ENCODE measurements around the gene VAMP3. TPM values are rescaled to one million over a fixed set of nuclear protein-coding genes. Genes with fewer than 3 reads are reported as not detected.
A peak's percentile ranks its signal among the peaks of the same experiment; 100 is the strongest.

Gene VAMP3
- total and polyA plus RNA-seq, 4 experiments from 2014 or later: 45.6 to 67.0 (median 51.9) TPM

DNA sequence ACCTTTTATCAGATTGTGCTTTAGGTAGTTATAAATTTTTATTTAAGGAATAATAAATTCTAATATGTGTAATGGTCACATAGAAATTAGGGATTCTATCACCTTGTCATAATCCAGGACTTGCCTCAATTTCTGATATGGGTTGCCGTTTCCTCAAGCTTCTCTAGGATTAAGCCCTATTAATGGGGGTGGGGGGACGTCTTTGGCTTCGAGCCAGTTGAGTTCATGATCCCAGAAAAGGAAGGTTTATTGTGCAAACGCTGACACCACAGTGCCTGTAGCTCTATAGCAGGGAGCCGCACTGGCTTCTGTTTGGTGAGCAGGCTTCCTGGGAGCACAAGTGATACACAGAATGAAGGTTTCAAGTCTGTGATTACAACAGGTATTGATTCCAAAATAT, 22.0 kb upstream of the VAMP3 start:
- Histone ChIP-seq H3K4me1 (ENCODE audit: insufficient read depth, low read length) (peaks cover 34% of the 10 kb centered on the region), H3K27me3 (ENCODE audit: insufficient read depth, low read length) (no peaks in the 10 kb centered on the region), H3K4me3 (ENCODE audit: low read length in 2 of 2) (no peak overlapping the region), H3K9me3 (ENCODE audit: control insufficient read depth in 1 of 2, low read length in 2 of 2) (no peaks in the 10 kb centered on the region), H3K27ac (ENCODE audit: low read depth, low read length) (no peak overlapping the region), H3K36me3 (ENCODE audit: insufficient read depth, low read length) (no peaks in the 10 kb centered on the region)
- Mint-ChIP-seq H3K36me3 (no peaks in the 10 kb centered on the region), H3K4me1 (peaks cover 16 to 37% (median 20%) of the 10 kb centered on the region in 4 donors), H3K27ac (peak overlapping the region in 1 of 7 donors; percentile 31), H3K27me3 (peaks cover 3 to 7% of the 10 kb centered on the region in 2 donors), H3K9me3 (no peaks in the 10 kb centered on the region), H3K4me3 (peak overlapping the region in 1 of 8 donors; percentile 30)
- intact Hi-C loops (cut with micrococcal nuclease): no loop called here
- POLR2A ChIA-PET (ENCODE audit: partially characterized antibody): interaction anchor here (0.8 to 2.5 kb wide), 4 partner anchors 44 to 80 kb away, joined by 4 to 22 read pairs (median 6); no protein-coding TSS in a partner anchor
- CTCF ChIA-PET (ENCODE audit: partially characterized antibody): interaction anchor here (1.0 to 13.4 kb wide), 3 partner anchors 9 to 80 kb away, joined by 3 to 468 read pairs (median 7); no protein-coding TSS in a partner anchor
- DNase-seq: no peak

- intact Hi-C loops (cut with micrococcal nuclease): loop anchor here (5.0 kb wide), 1 partner anchor 151 kb away; no protein-coding TSS in a partner anchor
- Mint-ChIP-seq H3K36me3 (no peaks in the 10 kb centered on the region), H3K4me3 (peak overlapping the region in 1 of 8 donors; percentile 27), H3K4me1 (peaks cover 16 to 39% (median 22%) of the 10 kb centered on the region in 4 donors), H3K27me3 (peaks cover 9 to 15% of the 10 kb centered on the region in 2 donors), H3K9me3 (no peaks in the 10 kb centered on the region), H3K27ac (peak overlapping the region in 4 of 7 donors; percentile 32 to 62 (median 58))
- H3K27me3 ChIP-seq (ENCODE audit: insufficient read depth, low read length): no peaks in the 10 kb centered on the region
- DNase-seq: no peak
- POLR2A ChIA-PET (ENCODE audit: partially characterized antibody): interaction anchor here (1.6 to 2.7 kb wide), 3 partner anchors 46 to 83 kb away, joined by 8 to 36 read pairs (median 22); no protein-coding TSS in a partner anchor
- H3K27ac ChIP-seq (ENCODE audit: low read depth, low read length): no peak overlapping the region
- peaks cover 34% of the 10 kb centered on the region for H3K4me1 ChIP-seq (ENCODE audit: insufficient read depth, low read length)
- no peak overlapping the region for H3K4me3 ChIP-seq (ENCODE audit: low read length in 2 of 2)
- H3K9me3 ChIP-seq (ENCODE audit: control insufficient read depth in 1 of 2, low read length in 2 of 2): no peaks in the 10 kb centered on the region
- CTCF ChIA-PET (ENCODE audit: partially characterized antibody): interaction anchor here (1.8 to 13.4 kb wide), 7 partner anchors 10 to 91 kb away, joined by 4 to 468 read pairs (median 26); no protein-coding TSS in a partner anchor
- no peaks in the 10 kb centered on the region for H3K36me3 ChIP-seq (ENCODE audit: insufficient read depth, low read length)
These were observed 19.9 kb upstream of the VAMP3 start for GRCh38 chr1:7751174-7751573.

DNA sequence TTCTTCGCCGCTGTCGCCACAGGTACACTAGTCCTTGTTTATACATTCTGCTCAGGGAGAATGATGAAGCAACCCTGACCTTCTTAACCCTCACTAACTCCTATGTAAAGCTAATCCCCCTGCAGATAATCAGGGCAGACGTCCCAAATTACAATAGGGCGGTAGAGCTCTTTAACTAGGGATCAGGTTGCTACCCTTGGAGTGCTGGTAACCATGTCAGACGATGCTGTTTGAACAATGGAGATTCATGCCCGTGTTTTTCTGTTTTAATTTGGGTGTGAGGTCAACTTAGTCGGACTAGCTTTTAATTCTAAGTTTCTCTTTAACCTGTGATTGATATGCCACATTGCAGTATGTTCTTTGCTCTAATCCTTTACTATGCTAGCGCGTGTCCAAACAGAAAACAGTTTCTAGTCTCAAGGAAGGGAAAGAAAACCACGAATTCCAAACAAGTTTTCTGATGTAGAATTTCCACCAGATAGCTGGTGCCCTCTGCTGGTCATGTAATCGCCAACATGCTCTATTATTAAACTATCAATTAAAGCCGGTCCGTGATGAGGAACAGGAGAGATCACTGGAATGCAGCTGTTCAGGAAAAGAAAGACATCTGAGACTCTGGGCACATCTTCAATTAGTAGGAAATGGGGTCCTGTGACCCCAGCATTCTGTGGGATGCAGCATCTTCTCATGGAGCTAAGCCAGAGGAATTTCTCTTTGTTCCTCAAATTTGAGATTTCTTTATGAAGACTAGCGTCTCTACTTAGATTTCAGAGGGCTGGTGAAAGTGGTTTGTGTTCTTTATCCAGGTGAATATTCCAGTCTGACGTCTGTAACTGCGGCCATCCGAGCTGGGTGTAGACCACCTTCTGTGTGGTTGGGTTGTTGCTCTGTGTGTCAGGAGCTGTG, 18.3 kb upstream of the VAMP3 start:
- Histone ChIP-seq H3K27ac (ENCODE audit: low read depth, low read length) (no peak overlapping the region), H3K36me3 (ENCODE audit: insufficient read depth, low read length) (no peaks in the 10 kb centered on the region), H3K27me3 (ENCODE audit: insufficient read depth, low read length) (no peaks in the 10 kb centered on the region), H3K9me3 (ENCODE audit: control insufficient read depth in 1 of 2, low read length in 2 of 2) (no peaks in the 10 kb centered on the region), H3K4me3 (ENCODE audit: low read length in 2 of 2) (no peak overlapping the region), H3K4me1 (ENCODE audit: insufficient read depth, low read length) (peaks cover 34% of the 10 kb centered on the region)
- peaks cover 9 to 15% of the 10 kb centered on the region in 2 donors for H3K27me3 Mint-ChIP-seq
- intact Hi-C loops (cut with micrococcal nuclease): loop anchor here (1.0 to 5.0 kb wide), 3 partner anchors 48 to 150 kb away; no protein-coding TSS in a partner anchor
- ChIA-PET CTCF (ENCODE audit: partially characterized antibody) (interaction anchor here (0.7 to 13.4 kb wide), 32 partner anchors 9 to 190 kb away, joined by 3 to 468 read pairs (median 4); partner anchors contain the start of gene VAMP3), POLR2A (ENCODE audit: partially characterized antibody) (interaction anchor here (1.1 to 2.7 kb wide), 6 partner anchors 16 to 85 kb away, joined by 3 to 36 read pairs (median 8); no protein-coding TSS in a partner anchor)
- H3K4me3 Mint-ChIP-seq: peak overlapping the region in 6 of 8 donors; percentile 55 to 79 (median 62)
- H3K9me3 Mint-ChIP-seq: no peaks in the 10 kb centered on the region
- DNase-seq: peak; percentile 42 to 53 (median 46)
- no peaks in the 10 kb centered on the region for H3K36me3 Mint-ChIP-seq
- H3K4me1 Mint-ChIP-seq: peaks cover 14 to 39% (median 21%) of the 10 kb centered on the region in 4 donors
- H3K27ac Mint-ChIP-seq: peak overlapping the region in 2 of 7 donors; percentile 38 to 73

GRCh38 chr1:7753641-7754040, 17.5 kb upstream of the VAMP3 start:
- ChIA-PET CTCF (ENCODE audit: partially characterized antibody) (interaction anchor here (1.0 to 13.4 kb wide), 13 partner anchors 9 to 143 kb away, joined by 3 to 468 read pairs (median 9); no protein-coding TSS in a partner anchor), POLR2A (ENCODE audit: partially characterized antibody) (interaction anchor here (1.9 to 2.7 kb wide), 2 partner anchors 15 to 85 kb away, joined by 5 to 36 read pairs; no protein-coding TSS in a partner anchor)
- H3K27ac ChIP-seq (ENCODE audit: low read depth, low read length): no peak overlapping the region
- Mint-ChIP-seq H3K27me3 (peaks cover 9 to 15% of the 10 kb centered on the region in 2 donors), H3K4me1 (peaks cover 13 to 36% (median 21%) of the 10 kb centered on the region in 4 donors), H3K36me3 (no peaks in the 10 kb centered on the region), H3K27ac (no peak overlapping the region), H3K4me3 (no peak overlapping the region), H3K9me3 (no peaks in the 10 kb centered on the region)
- intact Hi-C loops (cut with micrococcal nuclease): loop anchor here (2.0 to 5.0 kb wide), 2 partner anchors 49 to 149 kb away; no protein-coding TSS in a partner anchor
- peaks cover 28% of the 10 kb centered on the region for H3K4me1 ChIP-seq (ENCODE audit: insufficient read depth, low read length)
- H3K36me3 ChIP-seq (ENCODE audit: insufficient read depth, low read length): no peaks in the 10 kb centered on the region
- H3K27me3 ChIP-seq (ENCODE audit: insufficient read depth, low read length): no peaks in the 10 kb centered on the region
- no peak overlapping the region for H3K4me3 ChIP-seq (ENCODE audit: low read length in 2 of 2)
- no peaks in the 10 kb centered on the region for H3K9me3 ChIP-seq (ENCODE audit: control insufficient read depth in 1 of 2, low read length in 2 of 2)
- DNase-seq: no peak

GRCh38 chr1:7754234-7754633, 16.9 kb upstream of the VAMP3 start:
- no peak overlapping the region for H3K27ac ChIP-seq (ENCODE audit: low read depth, low read length)
- intact Hi-C loops (cut with micrococcal nuclease): loop anchor here (5.0 kb wide), 1 partner anchor 148 kb away; no protein-coding TSS in a partner anchor
- no peaks in the 10 kb centered on the region for H3K9me3 ChIP-seq (ENCODE audit: control insufficient read depth in 1 of 2, low read length in 2 of 2)
- Mint-ChIP-seq H3K9me3 (no peaks in the 10 kb centered on the region), H3K27me3 (peaks cover 9 to 15% of the 10 kb centered on the region in 2 donors), H3K4me3 (no peak overlapping the region), H3K36me3 (no peaks in the 10 kb centered on the region), H3K27ac (no peak overlapping the region), H3K4me1 (peaks cover 11 to 35% (median 21%) of the 10 kb centered on the region in 4 donors)
- CTCF ChIA-PET (ENCODE audit: partially characterized antibody): interaction anchor here (3.7 to 13.4 kb wide), 3 partner anchors 8 to 85 kb away, joined by 34 to 468 read pairs (median 51); no protein-coding TSS in a partner anchor
- H3K4me3 ChIP-seq (ENCODE audit: low read length in 2 of 2): no peak overlapping the region
- peaks cover 22% of the 10 kb centered on the region for H3K4me1 ChIP-seq (ENCODE audit: insufficient read depth, low read length)
- no peak for DNase-seq
- H3K27me3 ChIP-seq (ENCODE audit: insufficient read depth, low read length): no peaks in the 10 kb centered on the region
- no peaks in the 10 kb centered on the region for H3K36me3 ChIP-seq (ENCODE audit: insufficient read depth, low read length)
- POLR2A ChIA-PET (ENCODE audit: partially characterized antibody): interaction anchor here (1.9 kb wide), 1 partner anchor 14 kb away, joined by 5 read pairs; no protein-coding TSS in a partner anchor

- H3K4me1 Mint-ChIP-seq: peaks cover 11 to 33% (median 21%) of the 10 kb centered on the region in 4 donors
- Histone ChIP-seq H3K4me1 (ENCODE audit: insufficient read depth, low read length) (peaks cover 22% of the 10 kb centered on the region), H3K27ac (ENCODE audit: low read depth, low read length) (no peak overlapping the region), H3K9me3 (ENCODE audit: control insufficient read depth in 1 of 2, low read length in 2 of 2) (no peaks in the 10 kb centered on the region), H3K36me3 (ENCODE audit: insufficient read depth, low read length) (no peaks in the 10 kb centered on the region), H3K4me3 (ENCODE audit: low read length in 2 of 2) (no peak overlapping the region), H3K27me3 (ENCODE audit: insufficient read depth, low read length) (no peaks in the 10 kb centered on the region)
- POLR2A ChIA-PET (ENCODE audit: partially characterized antibody): no interaction called here
- no peak overlapping the region for H3K4me3 Mint-ChIP-seq
- no peaks in the 10 kb centered on the region for H3K9me3 Mint-ChIP-seq
- CTCF ChIA-PET (ENCODE audit: partially characterized antibody): interaction anchor here (0.8 to 13.4 kb wide), 3 partner anchors 15 to 87 kb away, joined by 3 to 468 read pairs (median 51); no protein-coding TSS in a partner anchor
- no peaks in the 10 kb centered on the region for H3K36me3 Mint-ChIP-seq
- intact Hi-C loops (cut with micrococcal nuclease): no loop called here
- H3K27ac Mint-ChIP-seq: no peak overlapping the region
- peaks cover 8 to 15% of the 10 kb centered on the region in 2 donors for H3K27me3 Mint-ChIP-seq
- no peak for DNase-seq
These were observed 15.6 kb upstream of the VAMP3 start for GRCh38 chr1:7755448-7755847.

Measured in CD4-positive, alpha-beta memory T cell (primary cell).